ENCODE data around the gene COG7. TPM values are rescaled to one million over a fixed set of nuclear protein-coding genes. Genes with fewer than 3 reads are reported as not detected.
"Not testable (repeated sequence)": the region's sequence is repeated elsewhere in the genome, so short reads cannot be mapped to it uniquely, and the experiment has no call there.

COG7 gene
- polyA plus RNA-seq, 1 experiment = 31.2 TPM

- CTCF ChIA-PET = no interaction called here
- no peaks in the 10 kb centered on the region for H3K27me3 ChIP-seq (ENCODE audit: control insufficient read depth, insufficient read depth, low read length)
These were observed 31.7 kb upstream of the COG7 start for GRCh38 chr16:23484510-23485256.

GRCh38 chr16:23483492-23483891 is 30.5 kb upstream of the COG7 start:
- H3K27me3 ChIP-seq (ENCODE audit: control insufficient read depth, insufficient read depth, low read length); H3K4me3 ChIP-seq (ENCODE audit: low read depth, low read length); DNase-seq (ENCODE audit: low read depth); CTCF ChIA-PET; POLR2A ChIA-PET: not testable (repeated sequence)
- H3K36me3 ChIP-seq (ENCODE audit: control insufficient read depth, insufficient read depth, low read length) = peaks cover 43% of the 10 kb centered on the region

More at GRCh38 chr16:23484510-23485256, 31.7 kb upstream of the COG7 start:
- TF ChIP-seq CTCF (IDR thresholded peaks at IDR 0.05; ENCODE audit: insufficient read depth, low read depth, low read length) = no peak
- POLR2A ChIA-PET = no interaction called here
- no peak for DNase-seq (ENCODE audit: low read depth)
- Histone ChIP-seq H3K4me3 (ENCODE audit: low read depth, low read length) (no peak overlapping the region), H3K36me3 (ENCODE audit: control insufficient read depth, insufficient read depth, low read length) (peaks cover 31% of the 10 kb centered on the region)

GRCh38 chr16:23482778-23483177 is 29.8 kb upstream of the COG7 start:
- CTCF ChIA-PET = no interaction called here
- POLR2A ChIA-PET = no interaction called here
- TF ChIP-seq CTCF (IDR thresholded peaks at IDR 0.05; ENCODE audit: insufficient read depth, low read depth, low read length) = no peak
- no peak for DNase-seq (ENCODE audit: low read depth)
- H3K4me3 ChIP-seq (ENCODE audit: low read depth, low read length) = no peak overlapping the region
- H3K36me3 ChIP-seq (ENCODE audit: control insufficient read depth, insufficient read depth, low read length) = peaks cover 42% of the 10 kb centered on the region
- no peaks in the 10 kb centered on the region for H3K27me3 ChIP-seq (ENCODE audit: control insufficient read depth, insufficient read depth, low read length)

- CTCF ChIA-PET = interaction anchor here (0.8 to 1.9 kb wide), 3 partner anchors 12 to 77 kb away, joined by 3 to 6 read pairs (median 4); partner anchors contain the start of genes EARS2 and UBFD1
- H3K36me3 ChIP-seq (ENCODE audit: control insufficient read depth, insufficient read depth, low read length) = peaks cover 35% of the 10 kb centered on the region
- DNase-seq (ENCODE audit: low read depth) = no peak
- no peak overlapping the region for H3K4me3 ChIP-seq (ENCODE audit: low read depth, low read length)
- no peaks in the 10 kb centered on the region for H3K27me3 ChIP-seq (ENCODE audit: control insufficient read depth, insufficient read depth, low read length)
- POLR2A ChIA-PET = no interaction called here
- no peak for TF ChIP-seq CTCF (IDR thresholded peaks at IDR 0.05; ENCODE audit: insufficient read depth, low read depth, low read length)
These were observed 27.3 kb upstream of the COG7 start for GRCh38 chr16:23480257-23480656.

GRCh38 chr16:23479138-23479537 is 26.1 kb upstream of the COG7 start:
- ChIA-PET CTCF (interaction anchor here (1.9 kb wide), 1 partner anchor 44 kb away, joined by 6 read pairs; no protein-coding TSS in a partner anchor), POLR2A (no interaction called here)

More at GRCh38 chr16:23479138-23479537, 26.1 kb upstream of the COG7 start:
- H3K27me3 ChIP-seq (ENCODE audit: control insufficient read depth, insufficient read depth, low read length) = no peaks in the 10 kb centered on the region
- DNase-seq (ENCODE audit: low read depth) = no peak
- H3K36me3 ChIP-seq (ENCODE audit: control insufficient read depth, insufficient read depth, low read length) = peaks cover 35% of the 10 kb centered on the region
- H3K4me3 ChIP-seq (ENCODE audit: low read depth, low read length) = no peak overlapping the region
- TF ChIP-seq CTCF (IDR thresholded peaks at IDR 0.05; ENCODE audit: insufficient read depth, low read depth, low read length) = no peak

Measured in BJ (cell line).